HTR-8/SVneo (cell line): ENCODE data around the gene ADD2.
"Not testable (repeated sequence)": the region's sequence is repeated elsewhere in the genome, so short reads cannot be mapped to it uniquely, and the experiment has no call there.

Experiments used
- DNase-seq: peaks from one replicate; pipeline ENCODE4 v3.0.0; 2011; ENCODE audit warnings: low spot score, mixed read lengths; ENCODE audit not compliant: insufficient read length
- FAIRE-seq: peaks from 2 replicates; lab custom pipeline; 2011; peaks lifted over from hg19 to GRCh38; lab: Jason Lieb, UNC

The ADD2 gene

GRCh38 chr2:70767699-70768589 is at the start of gene ADD2:
Gene ADD2, minus strand, starts transcription at chr2:70768200. Its CDS starts 61,792 bp downstream, at chr2:70706408.
- FAIRE-seq (peak; percentile 51), DNase-seq (peak; percentile 72)

- no peak for DNase-seq
- no peak for FAIRE-seq
Measured at GRCh38 chr2:70817284-70817954, 49.4 kb upstream of the ADD2 start.

- no peak for FAIRE-seq
- DNase-seq = no peak
Measured at GRCh38 chr2:70816726-70817125, 48.7 kb upstream of the ADD2 start.

GRCh38 chr2:70808983-70809958 is 41.3 kb upstream of the ADD2 start:
- peak; percentile 86 for FAIRE-seq
- no peak for DNase-seq

- DNase-seq (no peak), FAIRE-seq (no peak)
Measured at GRCh38 chr2:70807828-70808118, 39.8 kb upstream of the ADD2 start.

GRCh38 chr2:70807102-70807827 is 39.3 kb upstream of the ADD2 start:
- FAIRE-seq = no peak
- DNase-seq = no peak

- DNase-seq = no peak
- FAIRE-seq = no peak
Measured at GRCh38 chr2:70806620-70807019, 38.6 kb upstream of the ADD2 start.

GRCh38 chr2:70806013-70806412 is 38.0 kb upstream of the ADD2 start:
- FAIRE-seq (no peak), DNase-seq (no peak)

- FAIRE-seq = no peak
- no peak for DNase-seq
Measured at GRCh38 chr2:70801607-70802263, 33.7 kb upstream of the ADD2 start.

- FAIRE-seq = no peak
Measured at GRCh38 chr2:70799706-70800105, 31.7 kb upstream of the ADD2 start.

GRCh38 chr2:70797996-70798395 is 30.0 kb upstream of the ADD2 start:
- FAIRE-seq = not testable (repeated sequence)

More at GRCh38 chr2:70799706-70800105, 31.7 kb upstream of the ADD2 start:
- no peak for DNase-seq

GRCh38 chr2:70797506-70797905 is 29.5 kb upstream of the ADD2 start:
- no peak for FAIRE-seq
- no peak for DNase-seq

More at GRCh38 chr2:70797996-70798395, 30.0 kb upstream of the ADD2 start:
- DNase-seq = not testable (repeated sequence)

- no peak for FAIRE-seq
- DNase-seq = no peak
Measured at GRCh38 chr2:70796262-70796661, 28.3 kb upstream of the ADD2 start.

GRCh38 chr2:70795164-70795995 is 27.4 kb upstream of the ADD2 start:
- DNase-seq (no peak), FAIRE-seq (no peak)

GRCh38 chr2:70793450-70793849 is 25.4 kb upstream of the ADD2 start:
- FAIRE-seq = no peak
- no peak for DNase-seq

GRCh38 chr2:70790136-70790828 is 22.3 kb upstream of the ADD2 start, which contains the start of gene FIGLA:
Gene FIGLA, minus strand, starts transcription at chr2:70790643. Its CDS starts 5 bp downstream, at chr2:70790638.
- FAIRE-seq = no peak
- no peak for DNase-seq

GRCh38 chr2:70789304-70790135 is 21.5 kb upstream of the ADD2 start:
- DNase-seq = peak; percentile 83
- peak; percentile 94 for FAIRE-seq
